Right hindlimb (tissue), 1 donor: ENCODE data around the gene CYS1.

Experiments
- DNase-seq: peaks from one replicate; pipeline ENCODE4 v3.0.0-alpha.2; 2018

CYS1 gene

GRCh38 chr2:10071176-10071575 is 9.0 kb downstream of the CYS1 start:
- DNase-seq, result no peak

GRCh38 chr2:10067881-10068280 is 12.3 kb downstream of the CYS1 start:
- no peak for DNase-seq

GRCh38 chr2:10067330-10067729 is 12.9 kb downstream of the CYS1 start:
- no peak for DNase-seq

- DNase-seq, result no peak
These were observed 14.5 kb downstream of the CYS1 start for GRCh38 chr2:10065773-10066055.

- DNase-seq, result no peak
These were observed 15.1 kb downstream of the CYS1 start for GRCh38 chr2:10064932-10065772.

- no peak for DNase-seq
These were observed 16.6 kb downstream of the CYS1 start for GRCh38 chr2:10063566-10063965.

GRCh38 chr2:10062931-10063365 is 17.3 kb downstream of the CYS1 start:
- no peak for DNase-seq

- DNase-seq, result no peak
These were observed 18.8 kb downstream of the CYS1 start for GRCh38 chr2:10061221-10061925.

GRCh38 chr2:10059552-10060335 is 20.5 kb downstream of the CYS1 start:
- no peak for DNase-seq

GRCh38 chr2:10059016-10059351 is 21.2 kb downstream of the CYS1 start:
- no peak for DNase-seq

- DNase-seq, result no peak
These were observed 21.8 kb downstream of the CYS1 start for GRCh38 chr2:10058251-10059015.

- DNase-seq, result peak; percentile 89
These were observed 22.7 kb downstream of the CYS1 start for GRCh38 chr2:10057231-10058107.

- no peak for DNase-seq
These were observed 23.8 kb downstream of the CYS1 start for GRCh38 chr2:10056439-10056838.

- DNase-seq, result no peak
These were observed 25.2 kb downstream of the CYS1 start for GRCh38 chr2:10054976-10055375.

- no peak for DNase-seq
These were observed 25.8 kb downstream of the CYS1 start for GRCh38 chr2:10054424-10054823.

GRCh38 chr2:10053351-10053750 is 26.9 kb downstream of the CYS1 start:
- DNase-seq, result no peak

GRCh38 chr2:10052216-10052615 is 28.0 kb downstream of the CYS1 start:
- peak; percentile 11 for DNase-seq

- DNase-seq, result no peak
These were observed 31.6 kb downstream of the CYS1 start for GRCh38 chr2:10048501-10049171.

GRCh38 chr2:10047616-10048500 is 32.4 kb downstream of the CYS1 start:
- no peak for DNase-seq

GRCh38 chr2:10046931-10047330 is 33.3 kb downstream of the CYS1 start:
- DNase-seq, result no peak
